ENCODE measurements around the gene CCL14.
"Not testable (repeated sequence)": the region's sequence is repeated elsewhere in the genome, so short reads cannot be mapped to it uniquely, and the experiment has no call there.

The CCL14 gene

DNA sequence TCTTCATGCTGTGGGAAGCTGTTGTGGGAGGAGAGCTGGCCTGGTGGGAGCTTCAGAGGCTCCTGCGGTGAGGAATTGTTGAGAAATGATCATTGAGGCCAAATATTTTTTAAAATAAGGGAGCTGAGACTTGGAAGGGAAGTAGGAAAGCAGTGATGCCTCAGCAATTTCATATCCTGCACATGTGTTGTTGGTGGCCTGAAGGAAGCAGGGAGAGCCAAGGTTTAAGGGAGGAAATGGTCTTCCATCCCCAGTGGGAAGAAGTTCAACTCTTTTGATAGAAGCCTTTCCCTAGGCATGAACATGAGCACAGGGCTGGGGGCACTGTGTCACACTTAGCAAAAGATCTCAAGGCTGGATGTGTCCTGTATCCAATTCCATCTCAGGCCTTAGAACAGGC is at the start of gene CCL14:
Gene CCL14 (minus strand): TSS at position 87 of the 400 bp plus-strand sequence. CDS start 80 bp downstream, at position 7.
- no peak for DNase-seq (ENCODE audit: low spot score)

- no peak for DNase-seq (ENCODE audit: low spot score)
Measured at GRCh38 chr17:36036235-36036634, 49.7 kb upstream of the CCL14 start.

- no peak for DNase-seq (ENCODE audit: low spot score)
Measured at GRCh38 chr17:36034127-36034526, 47.6 kb upstream of the CCL14 start.

GRCh38 chr17:36030956-36031355 is 44.4 kb upstream of the CCL14 start:
- no peak for DNase-seq (ENCODE audit: low spot score)

- DNase-seq (ENCODE audit: low spot score) = no peak
Measured at GRCh38 chr17:36027761-36028160, 41.2 kb upstream of the CCL14 start.

DNA sequence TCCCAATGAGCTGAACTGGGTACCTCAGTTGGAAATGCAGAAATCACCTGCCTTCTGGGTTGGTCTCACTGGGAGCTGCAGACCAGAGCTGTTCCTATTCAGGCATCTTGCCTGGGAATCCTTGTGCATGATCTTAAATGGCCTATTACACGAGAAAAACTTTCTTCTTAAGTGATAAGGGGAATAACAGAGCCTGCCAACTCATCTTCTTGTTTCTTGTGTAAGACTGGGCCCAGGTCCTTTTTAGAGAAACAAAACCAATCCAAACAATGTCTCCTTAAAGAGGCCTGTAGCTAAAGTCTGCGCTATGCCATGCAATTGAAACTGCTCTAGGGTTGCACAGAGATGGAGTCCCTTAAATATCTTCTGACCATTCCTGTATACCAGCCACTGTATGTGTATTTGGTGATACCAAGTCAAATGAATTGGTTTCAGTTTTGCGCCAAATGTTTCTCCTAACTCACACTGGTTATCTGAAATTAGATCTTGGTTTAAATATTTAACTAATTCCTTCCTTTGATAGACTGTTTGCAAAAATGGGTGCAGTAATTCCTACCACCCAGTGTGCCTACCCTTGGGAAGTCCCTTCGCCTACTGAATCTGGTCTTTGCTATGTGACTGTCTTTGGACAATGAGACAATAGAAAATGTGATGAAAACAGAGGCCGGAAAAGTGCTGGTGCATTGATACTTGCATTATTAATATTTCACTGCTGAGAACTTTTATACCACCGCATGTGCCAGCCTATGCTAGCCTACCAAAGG is 37.8 kb upstream of the CCL14 start:
- no peak for DNase-seq (ENCODE audit: low spot score)

- no peak for DNase-seq (ENCODE audit: low spot score)
Measured at GRCh38 chr17:36019423-36019822, 32.9 kb upstream of the CCL14 start.

DNA sequence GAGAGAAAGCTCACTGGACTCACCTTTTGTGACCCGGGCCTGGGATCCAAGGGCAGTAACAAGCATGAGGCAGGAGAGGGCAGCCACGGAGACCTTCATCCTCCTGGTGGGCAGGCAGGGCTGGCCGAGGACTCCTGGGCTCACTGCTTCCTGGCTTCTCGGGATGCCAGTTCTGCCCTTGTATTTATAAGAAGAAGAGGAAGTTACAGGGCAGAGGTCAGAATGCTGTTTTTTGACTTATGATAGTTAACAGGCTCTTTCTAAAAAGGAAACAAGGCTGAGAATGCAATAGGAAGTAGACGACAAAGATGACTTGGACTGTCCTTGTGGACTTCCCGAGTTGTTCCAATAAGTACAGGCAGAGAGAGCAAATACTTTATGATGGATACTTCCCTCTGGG is 31.3 kb upstream of the CCL14 start, which contains the start of gene CCL23:
Gene CCL23 (minus strand): TSS at position 174 of the 400 bp plus-strand sequence. CDS start 75 bp downstream, at position 99.
- DNase-seq (ENCODE audit: low spot score) = no peak

- DNase-seq (ENCODE audit: low spot score) = no peak
Measured at GRCh38 chr17:36016555-36016954, 30.0 kb upstream of the CCL14 start.

- not testable (repeated sequence) for DNase-seq (ENCODE audit: low spot score)
Measured at GRCh38 chr17:36015895-36016294, 29.4 kb upstream of the CCL14 start.

DNA sequence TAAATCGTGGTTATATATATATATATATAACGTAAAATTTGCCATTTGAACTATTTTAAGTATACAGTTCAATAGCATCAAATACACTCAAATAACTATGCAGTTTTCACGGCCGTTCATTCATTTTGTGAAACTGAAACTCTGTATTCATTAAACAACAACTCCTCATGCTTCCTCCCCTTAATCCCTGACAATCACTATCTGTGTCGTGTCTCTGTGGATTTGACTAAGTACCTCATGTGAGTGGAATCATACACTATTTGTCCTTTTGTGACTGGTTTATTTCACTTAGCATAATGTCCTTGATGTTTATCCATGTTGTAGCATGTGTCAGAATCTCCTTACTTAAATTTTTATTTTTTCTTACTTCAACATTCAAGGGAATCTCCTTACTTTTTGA is 28.4 kb upstream of the CCL14 start:
- DNase-seq (ENCODE audit: low spot score) = no peak

GRCh38 chr17:36011201-36011600 is 24.7 kb upstream of the CCL14 start:
- DNase-seq (ENCODE audit: low spot score) = no peak

- no peak for DNase-seq (ENCODE audit: low spot score)
Measured at GRCh38 chr17:36008998-36009665, 22.6 kb upstream of the CCL14 start.

DNA sequence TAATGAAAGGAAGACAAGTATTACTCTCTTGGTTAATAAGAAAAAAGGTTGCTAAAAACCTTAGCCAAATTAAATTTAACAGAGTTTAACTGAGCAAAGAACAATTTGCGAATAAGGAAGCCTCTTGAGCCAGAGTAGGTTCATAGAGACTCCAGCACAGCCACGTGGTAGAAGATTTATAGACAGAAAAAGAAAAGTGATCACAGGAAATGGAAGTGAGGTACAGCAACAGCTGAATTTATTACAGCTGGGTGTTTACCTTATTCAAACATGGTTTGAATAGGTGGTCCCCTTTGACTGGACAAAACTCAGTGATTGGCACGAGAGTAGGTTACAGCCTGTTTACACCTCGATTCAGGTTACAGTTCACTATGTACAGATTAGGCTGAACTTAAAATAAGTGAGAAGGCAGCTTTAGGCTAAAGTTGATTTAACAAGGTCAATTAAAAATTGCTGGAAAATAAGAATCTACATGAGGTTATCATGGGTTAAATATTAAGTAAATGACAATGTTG is 18.1 kb upstream of the CCL14 start:
- DNase-seq (ENCODE audit: low spot score) = no peak

GRCh38 chr17:36002631-36003030 is 16.1 kb upstream of the CCL14 start:
- DNase-seq (ENCODE audit: low spot score) = no peak

GRCh38 chr17:36001862-36002603 is 15.5 kb upstream of the CCL14 start:
- no peak for DNase-seq (ENCODE audit: low spot score)

DNA sequence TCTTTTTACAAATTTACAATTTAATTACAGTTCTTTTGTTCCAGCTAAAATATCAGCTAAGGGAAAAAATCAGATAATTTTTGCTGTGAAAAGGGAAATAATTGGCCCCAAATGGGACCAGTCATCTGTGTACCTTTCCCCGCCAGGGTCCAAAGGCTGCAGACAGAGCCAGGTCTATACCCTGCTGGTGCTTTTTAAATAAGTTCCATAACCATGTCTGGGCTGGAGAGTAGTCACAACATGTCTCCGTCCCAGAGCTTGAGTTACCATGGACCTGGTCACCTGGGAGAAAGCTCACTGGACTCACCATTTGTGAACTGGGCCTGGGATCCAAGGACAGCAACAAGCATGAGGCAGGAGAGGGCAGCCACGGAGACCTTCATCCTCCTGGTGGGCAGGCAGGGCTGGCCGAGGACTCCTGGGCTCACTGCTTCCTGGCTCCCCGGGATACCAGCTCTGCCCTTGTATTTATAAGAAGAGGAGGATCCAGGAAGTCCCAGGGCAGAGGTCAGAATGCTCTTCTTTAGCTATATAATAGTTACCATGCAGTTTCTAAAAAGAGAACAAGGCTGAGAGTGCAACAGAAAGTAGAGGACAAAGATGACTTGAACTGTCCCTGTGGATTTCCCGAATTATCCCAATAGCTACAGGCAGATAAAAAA is 14.7 kb upstream of the CCL14 start, which contains the start of gene CCL15:
Gene CCL15 (minus strand): TSS at position 444 of the 662 bp plus-strand sequence. CDS start 61 bp downstream, at position 383.
- no peak for DNase-seq (ENCODE audit: low spot score)

DNA sequence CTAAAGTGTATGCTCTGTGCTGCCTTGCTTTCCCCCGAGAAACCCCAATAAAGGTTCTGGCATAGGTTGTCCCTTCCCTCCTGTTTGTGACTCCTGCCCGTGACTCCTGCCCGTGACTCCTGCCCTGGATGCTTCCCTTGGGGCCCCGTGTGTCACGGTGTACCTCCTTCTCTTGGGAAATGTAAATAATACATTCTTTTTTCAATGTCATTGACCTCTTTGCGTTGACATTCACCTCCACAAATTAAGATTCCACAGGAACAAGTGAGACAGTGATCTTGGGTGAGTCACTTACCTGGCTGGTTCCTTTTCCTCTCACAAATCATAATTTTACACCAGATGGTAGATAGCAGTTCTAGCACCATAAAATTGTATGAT is 14.2 kb upstream of the CCL14 start:
- DNase-seq (ENCODE audit: low spot score) = no peak

DNA sequence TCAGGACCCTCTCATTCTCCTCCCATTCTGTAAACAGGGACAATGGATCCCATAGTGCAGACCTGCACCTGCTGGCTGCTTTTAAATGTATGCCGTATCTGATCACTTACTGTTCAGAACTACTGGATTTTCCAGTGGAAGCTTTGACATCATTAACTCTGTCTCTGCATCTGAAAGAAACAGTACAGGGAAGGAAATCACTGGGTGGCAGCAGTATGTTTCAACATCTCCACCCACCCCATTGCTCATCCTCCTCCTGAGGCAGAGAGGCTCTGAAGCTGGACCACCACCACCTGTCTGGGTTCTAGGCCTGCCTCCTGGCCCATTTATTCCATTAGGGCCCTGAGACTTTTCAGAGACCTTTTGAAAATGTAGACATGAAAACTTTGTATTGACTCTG is 12.2 kb upstream of the CCL14 start:
- DNase-seq (ENCODE audit: low spot score) = no peak

DNA sequence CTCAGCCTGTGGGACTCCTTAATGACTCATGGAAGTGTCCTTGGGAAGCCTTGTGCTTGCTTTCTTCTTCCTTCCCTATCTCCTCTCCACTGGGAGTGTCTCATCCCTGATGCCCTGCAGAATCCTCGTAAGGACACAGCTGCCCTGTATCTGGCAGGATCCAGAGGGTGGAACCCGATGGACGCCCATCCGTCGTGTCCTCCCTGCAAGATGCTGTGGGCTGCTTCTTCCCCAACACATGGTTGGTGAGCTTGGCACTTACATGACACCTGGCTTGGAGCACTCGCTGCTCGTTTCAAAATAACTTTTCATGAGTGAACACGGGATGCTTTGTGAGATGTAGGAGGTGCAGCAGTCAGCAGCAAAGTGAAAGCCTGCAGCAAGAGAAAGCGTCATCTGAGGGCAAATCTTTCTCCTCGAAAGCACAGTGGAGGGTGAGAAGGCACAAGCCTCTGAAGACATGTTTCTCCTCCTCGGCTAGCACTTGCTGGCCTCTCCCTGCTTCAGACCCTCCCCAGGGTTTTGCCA is 11.6 kb upstream of the CCL14 start:
- no peak for DNase-seq (ENCODE audit: low spot score)

GRCh38 chr17:35995346-35995745 is 8.8 kb upstream of the CCL14 start:
- not testable (repeated sequence) for DNase-seq (ENCODE audit: low spot score)

DNA sequence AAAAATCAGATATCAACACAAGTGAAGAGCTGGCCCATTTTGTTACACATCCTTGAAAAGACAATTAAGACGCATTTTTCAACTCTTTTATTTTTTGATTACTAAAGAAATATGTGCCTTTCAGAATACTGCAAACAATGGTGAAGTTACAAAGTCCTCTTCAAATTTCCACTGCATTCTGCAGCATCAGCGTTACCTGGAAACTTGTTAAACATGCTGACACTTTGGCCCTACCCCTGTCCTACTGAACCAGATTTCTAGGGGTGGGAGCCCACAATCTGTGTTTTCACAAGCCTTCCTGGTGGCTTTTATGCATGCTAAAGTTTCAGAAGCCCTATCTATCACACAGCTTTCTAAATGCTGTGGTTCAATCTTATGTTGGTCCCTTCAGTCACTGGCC is 4.5 kb upstream of the CCL14 start:
- no peak for DNase-seq (ENCODE audit: low spot score)

Data from CD4-positive, alpha-beta T cell treated with Interleukin-15 for 4 hours (primary cell).